ENCODE data around the gene ADGRD1. TPM values are rescaled to one million over a fixed set of nuclear protein-coding genes. Genes with fewer than 3 reads are reported as not detected.

The ADGRD1 gene
- total RNA-seq, 2 donors from 2014 or later, result 21.3 to 37.0 TPM

DNA sequence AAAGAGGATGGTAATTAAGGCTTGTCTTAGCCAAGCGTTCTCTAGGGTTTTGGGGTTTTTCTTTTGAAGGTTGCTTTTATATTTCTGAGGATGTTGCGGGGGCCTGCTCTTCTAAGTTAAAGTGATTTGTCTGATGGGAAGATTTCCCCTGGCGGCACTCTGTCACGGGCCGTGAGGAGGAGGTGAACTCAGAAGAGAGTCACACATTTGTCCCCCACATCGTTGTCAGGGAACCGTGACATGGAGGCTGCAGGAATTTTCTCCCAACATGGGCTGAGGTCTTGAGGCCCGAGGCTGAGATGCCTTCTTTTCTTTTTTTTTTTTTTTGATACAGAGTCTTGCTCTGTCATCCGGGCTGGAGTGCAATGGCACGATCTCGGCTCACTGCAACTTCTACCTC is 71.5 kb downstream of the ADGRD1 start:
- Histone ChIP-seq H3K4me3 (no peak overlapping the region), H3K9me3 (no peaks in the 10 kb centered on the region), H3K4me1 (ENCODE audit: control insufficient read depth in 1 of 2, low read depth in 2 of 2) (no peaks in the 10 kb centered on the region), H3K27ac (no peak overlapping the region), H3K36me3 (no peaks in the 10 kb centered on the region), H3K27me3 (replicated peaks; ENCODE audit: insufficient read depth) (no peaks in the 10 kb centered on the region)
- TF ChIP-seq, protein P1, sequence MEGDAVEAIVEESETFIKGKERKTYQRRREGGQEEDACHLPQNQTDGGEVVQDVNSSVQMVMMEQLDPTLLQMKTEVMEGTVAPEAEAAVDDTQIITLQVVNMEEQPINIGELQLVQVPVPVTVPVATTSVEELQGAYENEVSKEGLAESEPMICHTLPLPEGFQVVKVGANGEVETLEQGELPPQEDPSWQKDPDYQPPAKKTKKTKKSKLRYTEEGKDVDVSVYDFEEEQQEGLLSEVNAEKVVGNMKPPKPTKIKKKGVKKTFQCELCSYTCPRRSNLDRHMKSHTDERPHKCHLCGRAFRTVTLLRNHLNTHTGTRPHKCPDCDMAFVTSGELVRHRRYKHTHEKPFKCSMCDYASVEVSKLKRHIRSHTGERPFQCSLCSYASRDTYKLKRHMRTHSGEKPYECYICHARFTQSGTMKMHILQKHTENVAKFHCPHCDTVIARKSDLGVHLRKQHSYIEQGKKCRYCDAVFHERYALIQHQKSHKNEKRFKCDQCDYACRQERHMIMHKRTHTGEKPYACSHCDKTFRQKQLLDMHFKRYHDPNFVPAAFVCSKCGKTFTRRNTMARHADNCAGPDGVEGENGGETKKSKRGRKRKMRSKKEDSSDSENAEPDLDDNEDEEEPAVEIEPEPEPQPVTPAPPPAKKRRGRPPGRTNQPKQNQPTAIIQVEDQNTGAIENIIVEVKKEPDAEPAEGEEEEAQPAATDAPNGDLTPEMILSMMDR (IDR thresholded peaks at IDR 0.05), result no peak
- ATAC-seq (ENCODE audit: insufficient number of reproducible peaks, low FRiP score, low read depth) (no peak), DNase-seq (ENCODE audit: low spot score) (no peak)

GRCh38 chr12:131025939-131026702 is 72.4 kb downstream of the ADGRD1 start:
- Histone ChIP-seq H3K4me3 (no peak overlapping the region), H3K36me3 (no peaks in the 10 kb centered on the region)

DNA sequence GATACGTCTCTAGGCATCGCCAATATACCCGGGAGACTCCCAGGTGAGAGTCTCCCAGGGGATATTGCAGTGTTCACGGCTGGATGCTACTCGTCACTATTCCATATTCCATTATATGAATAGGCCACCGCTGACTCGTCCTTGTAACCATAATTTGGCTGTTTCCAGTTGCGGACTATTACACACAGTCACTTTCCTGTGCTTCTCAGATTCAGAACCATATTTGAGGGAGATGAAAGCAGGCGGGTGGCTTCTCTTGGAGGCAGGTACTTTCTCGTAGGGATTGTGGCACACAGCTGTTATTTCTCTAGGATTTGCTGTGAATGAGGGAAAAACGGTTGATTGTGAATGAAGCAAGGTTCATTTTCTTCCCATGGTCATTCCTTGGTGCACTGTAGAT is 73.0 kb downstream of the ADGRD1 start:
- ATAC-seq (ENCODE audit: insufficient number of reproducible peaks, low FRiP score, low read depth), result no peak
- Histone ChIP-seq H3K36me3 (no peaks in the 10 kb centered on the region), H3K9me3 (no peaks in the 10 kb centered on the region), H3K4me3 (no peak overlapping the region), H3K4me1 (ENCODE audit: control insufficient read depth in 1 of 2, low read depth in 2 of 2) (no peaks in the 10 kb centered on the region), H3K27me3 (replicated peaks; ENCODE audit: insufficient read depth) (no peaks in the 10 kb centered on the region), H3K27ac (no peak overlapping the region)
- no peak for DNase-seq (ENCODE audit: low spot score)
- TF ChIP-seq, protein P1 (IDR thresholded peaks at IDR 0.05), result no peak

More at GRCh38 chr12:131025939-131026702, 72.4 kb downstream of the ADGRD1 start:
- Histone ChIP-seq H3K27ac (no peak overlapping the region), H3K9me3 (no peaks in the 10 kb centered on the region), H3K4me1 (ENCODE audit: control insufficient read depth in 1 of 2, low read depth in 2 of 2) (no peaks in the 10 kb centered on the region), H3K27me3 (replicated peaks; ENCODE audit: insufficient read depth) (no peaks in the 10 kb centered on the region)
- no peak for DNase-seq (ENCODE audit: low spot score)
- TF ChIP-seq, protein P1 (IDR thresholded peaks at IDR 0.05), result no peak
- ATAC-seq (ENCODE audit: insufficient number of reproducible peaks, low FRiP score, low read depth), result no peak

DNA sequence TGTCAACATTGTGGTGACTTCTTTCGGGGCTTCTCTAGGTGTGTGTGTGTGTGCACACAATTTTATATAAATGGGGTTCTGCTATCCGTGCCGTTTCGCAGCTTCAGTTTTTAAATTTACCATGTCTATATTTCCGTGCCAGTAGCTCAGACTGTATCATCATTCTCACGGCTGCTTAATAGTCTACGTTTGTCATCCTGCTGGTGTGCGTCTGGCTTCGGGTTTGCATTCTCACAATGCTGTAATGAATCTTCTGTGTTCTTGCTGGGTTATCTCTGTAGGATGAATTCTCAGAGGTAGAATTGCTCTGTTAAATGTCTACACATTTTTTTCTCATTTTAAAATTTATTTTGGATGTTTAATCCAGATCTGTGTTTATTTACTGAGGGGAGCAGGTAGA is 73.6 kb downstream of the ADGRD1 start:
- H3K9me3 ChIP-seq, result no peaks in the 10 kb centered on the region
- H3K4me3 ChIP-seq, result no peak overlapping the region
- H3K4me1 ChIP-seq (ENCODE audit: control insufficient read depth in 1 of 2, low read depth in 2 of 2), result no peaks in the 10 kb centered on the region
- H3K27ac ChIP-seq, result no peak overlapping the region
- ATAC-seq (ENCODE audit: insufficient number of reproducible peaks, low FRiP score, low read depth), result no peak
- H3K27me3 ChIP-seq (replicated peaks; ENCODE audit: insufficient read depth), result no peaks in the 10 kb centered on the region
- DNase-seq (ENCODE audit: low spot score), result no peak
- TF ChIP-seq, protein P1 (IDR thresholded peaks at IDR 0.05), result no peak
- H3K36me3 ChIP-seq, result no peaks in the 10 kb centered on the region

DNA sequence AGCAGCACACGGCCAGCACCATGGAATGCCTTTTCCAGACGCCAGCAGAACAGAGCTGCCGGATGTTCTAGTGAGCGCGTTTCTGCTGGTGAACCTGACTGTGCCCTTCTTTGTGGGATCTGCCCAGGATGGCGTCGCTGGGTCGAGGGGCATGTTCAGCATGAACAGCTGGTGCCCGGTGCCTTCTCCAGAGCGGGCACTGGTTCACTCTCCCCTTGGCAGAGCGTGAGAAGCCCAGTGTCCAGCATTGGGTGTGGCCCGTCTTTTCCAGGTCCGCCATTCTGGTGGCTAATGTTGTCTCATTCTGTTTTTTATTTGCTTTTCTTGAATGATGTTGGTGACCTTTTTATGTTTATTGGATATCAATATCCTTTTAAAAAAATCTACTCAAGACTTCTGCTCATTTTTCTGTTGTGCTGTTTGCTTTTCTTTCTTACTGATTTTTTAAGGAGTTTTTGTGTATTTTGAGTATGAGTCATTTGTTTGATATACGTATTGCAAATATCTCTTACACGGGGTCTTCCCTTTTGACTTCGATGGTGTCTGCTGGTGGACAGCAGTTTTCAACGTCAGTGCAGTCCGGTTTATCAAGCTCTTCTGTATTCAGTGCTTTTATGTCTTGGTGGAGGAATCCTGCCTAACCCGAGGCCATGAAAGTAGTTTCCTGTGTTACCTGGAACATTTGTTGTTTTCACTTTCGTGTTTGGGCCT is 74.3 kb downstream of the ADGRD1 start:
- no peak for ATAC-seq (ENCODE audit: insufficient number of reproducible peaks, low FRiP score, low read depth)
- H3K36me3 ChIP-seq, result no peaks in the 10 kb centered on the region
- no peaks in the 10 kb centered on the region for H3K4me1 ChIP-seq (ENCODE audit: control insufficient read depth in 1 of 2, low read depth in 2 of 2)
- TF ChIP-seq, protein P1 (IDR thresholded peaks at IDR 0.05), result no peak
- H3K27ac ChIP-seq, result no peak overlapping the region
- H3K4me3 ChIP-seq, result no peak overlapping the region
- no peaks in the 10 kb centered on the region for H3K27me3 ChIP-seq (replicated peaks; ENCODE audit: insufficient read depth)
- no peaks in the 10 kb centered on the region for H3K9me3 ChIP-seq
- DNase-seq (ENCODE audit: low spot score), result no peak
